Osteoblast (primary cell): ENCODE measurements around the gene SIPA1L2. TPM values are rescaled to one million over a fixed set of nuclear protein-coding genes. Genes with fewer than 3 reads are reported as not detected.

ENCODE experiments used
- DNase-seq: peaks from one replicate; pipeline ENCODE4 v3.0.0; 2011; ENCODE audit warnings: low spot score, mixed read lengths; ENCODE audit not compliant: insufficient read length; ENCODE audit errors: missing footprints
- H2AFZ ChIP-seq: 2 replicates; pipeline ENCODE4 v1.6.0; 2011; ENCODE audit warnings: mild to moderate bottlenecking, low read length
- H3K27ac ChIP-seq: 2 replicates; pipeline ENCODE4 v1.5.1; 2011; ENCODE audit warnings: mild to moderate bottlenecking, low read depth, low read length, moderate library complexity
- H3K27me3 ChIP-seq: 2 replicates; pipeline ENCODE4 v1.6.0; 2012; ENCODE audit warnings: mild to moderate bottlenecking, control low read depth, inconsistent platforms, low read length, moderate library complexity; ENCODE audit not compliant: insufficient read depth
- H3K36me3 ChIP-seq: 2 replicates; pipeline ENCODE4 v1.5.1; 2011; ENCODE audit warnings: mild to moderate bottlenecking, low read length, control low read depth, moderate library complexity; ENCODE audit not compliant: insufficient read depth
- H3K4me1 ChIP-seq: 2 replicates; pipeline ENCODE4 v1.5.1; 2011; ENCODE audit warnings: mild to moderate bottlenecking, low read length, control low read depth, moderate library complexity; ENCODE audit not compliant: insufficient read depth
- H3K4me2 ChIP-seq: 2 replicates; pipeline ENCODE4 v1.6.0; 2011; ENCODE audit warnings: mild to moderate bottlenecking, low read length; ENCODE audit not compliant: insufficient read depth
- H3K4me3 ChIP-seq: fragments of 200-600 bp; sonication (generic); 3 replicates; pipeline ENCODE4 v1.5.1; 2012; ENCODE audit warnings: mild to moderate bottlenecking, low read length, inconsistent platforms; ENCODE audit not compliant: insufficient read depth
- H3K79me2 ChIP-seq: 2 replicates; pipeline ENCODE4 v1.6.0; 2012; ENCODE audit warnings: mild to moderate bottlenecking, low read length, control low read depth, inconsistent platforms; ENCODE audit not compliant: insufficient read depth
- H3K9me3 ChIP-seq: 2 replicates; pipeline ENCODE4 v1.5.1; 2011; ENCODE audit warnings: low read depth, low read length, control low read depth
- H4K20me1 ChIP-seq: 2 replicates; pipeline ENCODE4 v1.6.0; 2012; ENCODE audit warnings: mild to moderate bottlenecking, low read length, control low read depth; ENCODE audit not compliant: insufficient read depth
- total RNA-seq: library from RNA; depleted of rRNA; stranded (reverse); fragments of >200 nt; gene quantifications from 2 replicates; pipeline ENCODE4 v1.2.3, GENCODE V29; 2012
- TF ChIP-seq, protein P1 (sequence below): IDR thresholded peaks from 2 replicates; pipeline ENCODE4 v1.5.1; 2011; ENCODE audit warnings: mild to moderate bottlenecking, low read depth, low read length, moderate library complexity; ENCODE audit errors: extremely low read depth

SIPA1L2 gene
- total RNA-seq, 1 donor = 6.9 TPM

DNA sequence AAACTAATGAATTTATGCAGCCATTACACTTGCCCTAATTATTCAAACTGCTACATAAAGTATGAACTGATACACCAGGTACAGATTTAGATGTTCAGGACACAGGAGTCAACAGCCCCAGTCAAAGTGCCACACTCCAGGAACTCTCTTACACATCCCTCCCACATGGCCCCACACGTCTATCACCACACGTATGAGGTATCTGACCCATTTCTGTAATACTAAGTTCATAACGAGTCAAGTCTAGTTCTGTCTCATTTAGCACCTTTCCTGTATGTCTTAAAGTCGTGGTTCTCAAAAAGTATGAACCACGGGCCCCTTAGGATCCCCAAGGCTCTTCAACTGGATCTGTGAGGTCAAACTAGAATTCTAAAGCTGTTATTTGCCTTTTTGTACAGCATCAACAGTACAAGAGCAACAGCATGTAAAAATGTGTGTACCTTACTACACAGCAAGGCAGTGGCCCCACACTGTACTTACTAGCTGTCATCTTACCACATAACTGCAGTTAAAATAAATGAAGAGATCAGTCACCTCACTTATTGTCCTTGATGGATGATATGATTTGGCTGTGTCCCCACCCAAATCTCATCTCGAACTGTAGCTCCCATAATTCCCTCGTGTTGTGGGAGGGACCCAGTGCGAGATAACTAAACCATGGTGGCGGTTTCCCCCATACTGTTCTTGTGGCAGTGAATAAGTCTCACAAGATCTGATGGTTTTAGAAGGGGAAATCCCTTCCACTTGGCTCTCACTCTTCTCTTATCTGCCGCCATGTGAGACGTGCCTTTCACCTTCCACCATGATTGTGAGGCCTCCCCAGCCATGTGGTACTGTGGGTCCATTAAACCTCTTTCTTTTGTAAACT lies 42.6 kb downstream of the SIPA1L2 start:
- no peaks in the 10 kb centered on the region for H4K20me1 ChIP-seq
- no peaks in the 10 kb centered on the region for H3K27me3 ChIP-seq
- no peaks in the 10 kb centered on the region for H3K79me2 ChIP-seq
- H3K4me3 ChIP-seq = no peak overlapping the region
- H3K27ac ChIP-seq = no peak overlapping the region
- TF ChIP-seq, protein P1, sequence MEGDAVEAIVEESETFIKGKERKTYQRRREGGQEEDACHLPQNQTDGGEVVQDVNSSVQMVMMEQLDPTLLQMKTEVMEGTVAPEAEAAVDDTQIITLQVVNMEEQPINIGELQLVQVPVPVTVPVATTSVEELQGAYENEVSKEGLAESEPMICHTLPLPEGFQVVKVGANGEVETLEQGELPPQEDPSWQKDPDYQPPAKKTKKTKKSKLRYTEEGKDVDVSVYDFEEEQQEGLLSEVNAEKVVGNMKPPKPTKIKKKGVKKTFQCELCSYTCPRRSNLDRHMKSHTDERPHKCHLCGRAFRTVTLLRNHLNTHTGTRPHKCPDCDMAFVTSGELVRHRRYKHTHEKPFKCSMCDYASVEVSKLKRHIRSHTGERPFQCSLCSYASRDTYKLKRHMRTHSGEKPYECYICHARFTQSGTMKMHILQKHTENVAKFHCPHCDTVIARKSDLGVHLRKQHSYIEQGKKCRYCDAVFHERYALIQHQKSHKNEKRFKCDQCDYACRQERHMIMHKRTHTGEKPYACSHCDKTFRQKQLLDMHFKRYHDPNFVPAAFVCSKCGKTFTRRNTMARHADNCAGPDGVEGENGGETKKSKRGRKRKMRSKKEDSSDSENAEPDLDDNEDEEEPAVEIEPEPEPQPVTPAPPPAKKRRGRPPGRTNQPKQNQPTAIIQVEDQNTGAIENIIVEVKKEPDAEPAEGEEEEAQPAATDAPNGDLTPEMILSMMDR = no peak
- H3K9me3 ChIP-seq = no peaks in the 10 kb centered on the region
- H3K36me3 ChIP-seq = no peaks in the 10 kb centered on the region
- DNase-seq = no peak
- no peak overlapping the region for H3K4me2 ChIP-seq
- no peak overlapping the region for H2AFZ ChIP-seq
- no peaks in the 10 kb centered on the region for H3K4me1 ChIP-seq

DNA sequence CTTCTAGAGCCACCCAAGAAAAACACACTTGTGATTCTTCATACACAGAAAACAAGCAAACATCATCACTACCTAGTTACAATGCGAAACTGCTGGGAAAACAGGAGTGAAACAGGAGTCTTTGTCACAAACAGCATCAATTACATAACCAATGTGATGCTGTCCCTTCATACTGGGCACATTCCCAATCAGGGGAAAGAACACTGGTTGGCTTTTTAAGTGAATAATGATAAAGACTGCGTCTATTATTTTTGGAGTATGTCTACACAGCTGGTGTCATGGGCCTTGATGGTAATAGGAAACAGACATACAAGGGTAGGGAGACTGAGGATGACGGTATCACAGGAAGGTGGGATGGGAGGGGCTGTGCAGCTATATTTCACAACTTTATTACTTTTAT lies 43.3 kb downstream of the SIPA1L2 start:
- no peaks in the 10 kb centered on the region for H3K79me2 ChIP-seq
- TF ChIP-seq, protein P1 = no peak
- H3K4me1 ChIP-seq = no peaks in the 10 kb centered on the region
- no peaks in the 10 kb centered on the region for H3K9me3 ChIP-seq
- no peak overlapping the region for H2AFZ ChIP-seq
- no peak overlapping the region for H3K4me3 ChIP-seq
- no peak for DNase-seq
- no peaks in the 10 kb centered on the region for H4K20me1 ChIP-seq
- no peak overlapping the region for H3K27ac ChIP-seq
- H3K4me2 ChIP-seq = no peak overlapping the region
- H3K27me3 ChIP-seq = no peaks in the 10 kb centered on the region
- H3K36me3 ChIP-seq = no peaks in the 10 kb centered on the region

DNA sequence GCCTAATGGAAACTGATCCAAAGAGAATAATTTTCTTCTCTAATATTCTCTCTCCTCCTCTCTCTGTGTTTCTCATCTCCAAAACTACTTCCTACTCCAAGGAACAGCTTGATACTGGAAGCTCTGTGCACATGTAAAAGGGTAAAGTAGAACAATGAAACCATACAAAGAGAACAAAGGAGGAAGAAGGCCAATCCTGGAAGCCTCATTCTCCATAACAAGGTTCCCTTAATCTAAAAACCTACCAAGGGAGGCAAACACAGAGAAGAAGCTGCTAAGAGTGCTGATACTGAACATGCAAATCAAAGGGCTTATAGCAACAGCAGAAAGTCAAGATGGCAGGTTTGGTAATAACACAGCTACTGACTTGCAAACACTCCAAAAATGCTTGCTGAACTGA lies 44.4 kb downstream of the SIPA1L2 start:
- Histone ChIP-seq H3K36me3 (no peaks in the 10 kb centered on the region), H3K4me3 (no peak overlapping the region), H3K4me2 (no peak overlapping the region), H4K20me1 (no peaks in the 10 kb centered on the region), H3K4me1 (no peaks in the 10 kb centered on the region), H3K79me2 (no peaks in the 10 kb centered on the region), H3K27me3 (no peaks in the 10 kb centered on the region), H3K9me3 (no peaks in the 10 kb centered on the region), H2AFZ (no peak overlapping the region), H3K27ac (no peak overlapping the region)
- DNase-seq = no peak
- TF ChIP-seq, protein P1 = no peak

DNA sequence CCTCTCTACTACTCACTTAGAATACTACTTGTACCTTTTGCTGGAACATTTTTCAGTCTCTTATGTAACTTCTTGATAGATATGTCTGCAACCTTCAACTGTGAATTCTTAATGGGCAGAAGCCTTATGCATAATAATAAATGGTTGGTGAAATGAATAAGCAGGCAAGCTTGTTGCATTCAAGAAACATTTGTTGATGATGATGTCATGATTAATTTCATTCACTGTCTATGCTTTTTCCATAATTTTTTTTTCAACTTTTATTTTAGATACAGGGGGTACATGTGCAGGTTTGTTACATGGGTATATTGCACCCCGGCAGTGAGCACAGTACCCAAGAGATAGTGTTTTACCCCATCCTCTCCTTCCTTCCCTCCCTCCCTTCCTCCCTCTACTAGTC lies 48.0 kb downstream of the SIPA1L2 start:
- Histone ChIP-seq H2AFZ (no peak overlapping the region), H3K36me3 (no peaks in the 10 kb centered on the region), H3K79me2 (no peaks in the 10 kb centered on the region), H4K20me1 (no peaks in the 10 kb centered on the region), H3K4me2 (no peak overlapping the region), H3K9me3 (no peaks in the 10 kb centered on the region), H3K27ac (no peak overlapping the region), H3K4me1 (no peaks in the 10 kb centered on the region), H3K27me3 (no peaks in the 10 kb centered on the region), H3K4me3 (no peak overlapping the region)
- TF ChIP-seq, protein P1 = no peak
- DNase-seq = no peak
